CD4-positive, alpha-beta T cell treated with Interleukin-4 for 4 hours (primary cell): ENCODE data around the gene VPS8.
"Not testable (repeated sequence)": the region's sequence is repeated elsewhere in the genome, so short reads cannot be mapped to it uniquely, and the experiment has no call there.

Experiments used
- DNase-seq: peaks from one replicate; pipeline ENCODE4 v3.0.0-alpha.2; 2020

The VPS8 gene

GRCh38 chr3:184927796-184928315 lies 115.9 kb downstream of the VPS8 start:
- DNase-seq, result no peak

GRCh38 chr3:184932777-184933176 lies 120.8 kb downstream of the VPS8 start:
- DNase-seq, result no peak

GRCh38 chr3:184937611-184938010 lies 125.6 kb downstream of the VPS8 start:
- DNase-seq, result no peak

GRCh38 chr3:184941408-184941807 lies 129.4 kb downstream of the VPS8 start:
- no peak for DNase-seq

- no peak for DNase-seq
Measured at GRCh38 chr3:184942735-184943134, 130.8 kb downstream of the VPS8 start.

GRCh38 chr3:184944241-184944640 lies 132.3 kb downstream of the VPS8 start:
- no peak for DNase-seq

GRCh38 chr3:184945886-184946625 lies 134.1 kb downstream of the VPS8 start:
- DNase-seq, result no peak

- DNase-seq, result no peak
Measured at GRCh38 chr3:184946917-184947316, 135.0 kb downstream of the VPS8 start.

GRCh38 chr3:184949251-184949965 lies 137.4 kb downstream of the VPS8 start:
- no peak for DNase-seq

GRCh38 chr3:184950816-184951215 lies 138.8 kb downstream of the VPS8 start:
- not testable (repeated sequence) for DNase-seq

GRCh38 chr3:184952671-184953070 lies 140.7 kb downstream of the VPS8 start:
- DNase-seq, result no peak

GRCh38 chr3:184953401-184953800 lies 141.4 kb downstream of the VPS8 start:
- DNase-seq, result no peak

- no peak for DNase-seq
Measured at GRCh38 chr3:184954251-184954650, 142.3 kb downstream of the VPS8 start.

GRCh38 chr3:184954851-184955250 lies 142.9 kb downstream of the VPS8 start:
- not testable (repeated sequence) for DNase-seq

GRCh38 chr3:184965639-184966430 lies 153.9 kb downstream of the VPS8 start:
- DNase-seq, result no peak

GRCh38 chr3:184968115-184968514 lies 156.1 kb downstream of the VPS8 start:
- no peak for DNase-seq

GRCh38 chr3:184970186-184970585 lies 158.2 kb downstream of the VPS8 start:
- DNase-seq, result no peak

- DNase-seq, result no peak
Measured at GRCh38 chr3:184977796-184978195, 165.8 kb downstream of the VPS8 start.

GRCh38 chr3:184981071-184981470 lies 169.1 kb downstream of the VPS8 start:
- no peak for DNase-seq

GRCh38 chr3:184982076-184982475 lies 170.1 kb downstream of the VPS8 start:
- DNase-seq, result no peak

- DNase-seq, result no peak
Measured at GRCh38 chr3:184985586-184985985, 173.6 kb downstream of the VPS8 start.

GRCh38 chr3:184986366-184986889 lies 174.5 kb downstream of the VPS8 start:
- DNase-seq, result no peak

GRCh38 chr3:184993394-184993793 lies 181.4 kb downstream of the VPS8 start:
- no peak for DNase-seq
